Measurements from ENCODE around the gene DCTN4.

DCTN4 gene

DNA sequence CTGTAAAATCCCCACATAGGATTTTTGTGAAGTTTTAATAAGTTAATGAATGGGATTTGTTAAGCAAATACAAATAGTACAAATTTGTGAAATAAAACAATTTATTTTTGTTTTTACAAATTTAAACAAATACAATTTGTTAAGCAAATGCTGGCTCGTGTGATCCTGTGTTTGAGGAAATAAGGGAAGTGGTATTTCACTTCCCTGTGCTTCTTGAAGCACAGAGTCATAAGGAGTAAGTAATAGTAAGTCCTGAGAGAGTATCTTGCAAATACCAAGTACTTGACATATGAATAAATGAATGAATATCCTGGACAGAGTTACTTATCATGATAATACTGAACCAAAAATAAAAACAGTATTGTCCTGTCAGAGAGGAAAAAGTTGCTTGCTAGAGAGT lies 28.8 kb upstream of the DCTN4 start:
- Histone ChIP-seq H3K4me3 (ENCODE audit: low read depth in 1 of 2, low read length in 2 of 2) (no peak overlapping the region), H3K36me3 (ENCODE audit: insufficient read depth, low read length) (no peaks in the 10 kb centered on the region), H3K4me1 (ENCODE audit: insufficient read depth, low read length) (peaks cover 49% of the 10 kb centered on the region), H3K79me2 (ENCODE audit: insufficient read depth, low read length) (peaks cover 74% of the 10 kb centered on the region), H4K20me1 (ENCODE audit: insufficient read depth, low read length) (0 out of 2 replicates have a peak, but pooled peaks cover 4% of the 10 kb centered on the region), H3K4me2 (ENCODE audit: insufficient read depth, low read length) (no peak overlapping the region), H2AFZ (ENCODE audit: low read depth, low read length) (no peak overlapping the region), H3K27me3 (ENCODE audit: insufficient read depth, low read length, poor library complexity) (no peaks in the 10 kb centered on the region), H3K27ac (ENCODE audit: low read length) (no peak overlapping the region), H3K9ac (ENCODE audit: low read depth, low read length) (no peak overlapping the region), H3K9me3 (ENCODE audit: insufficient read depth, low read length, severe bottlenecking) (no peaks in the 10 kb centered on the region)
- DNase-seq: no peak
- ATAC-seq (ENCODE audit: insufficient read depth, low read depth): no peak
- TF ChIP-seq CTCF (IDR thresholded peaks at IDR 0.05; ENCODE audit: borderline replicate concordance, extremely low read depth, low read length, poor library complexity, severe bottlenecking) (no peak), EZH2 (IDR thresholded peaks at IDR 0.05; ENCODE audit: borderline replicate concordance, low read depth, low read length, severe bottlenecking) (no peak)

- ATAC-seq (ENCODE audit: insufficient read depth, low read depth): no peak
- no peaks in the 10 kb centered on the region for H3K9me3 ChIP-seq (ENCODE audit: insufficient read depth, low read length, severe bottlenecking)
Observed at GRCh38 chr5:150786876-150787275, 28.1 kb upstream of the DCTN4 start.

GRCh38 chr5:150785950-150786349 lies 27.1 kb upstream of the DCTN4 start:
- TF ChIP-seq CTCF (IDR thresholded peaks at IDR 0.05; ENCODE audit: borderline replicate concordance, extremely low read depth, low read length, poor library complexity, severe bottlenecking) (no peak), EZH2 (IDR thresholded peaks at IDR 0.05; ENCODE audit: borderline replicate concordance, low read depth, low read length, severe bottlenecking) (no peak)

More at GRCh38 chr5:150786876-150787275, 28.1 kb upstream of the DCTN4 start:
- H3K27me3 ChIP-seq (ENCODE audit: insufficient read depth, low read length, poor library complexity): no peaks in the 10 kb centered on the region
- no peak overlapping the region for H3K27ac ChIP-seq (ENCODE audit: low read length)
- no peaks in the 10 kb centered on the region; the same call in 1 of the 2 replicates for H3K36me3 ChIP-seq (ENCODE audit: insufficient read depth, low read length)
- H4K20me1 ChIP-seq (ENCODE audit: insufficient read depth, low read length): 0 out of 2 replicates have a peak, but pooled peaks cover 4% of the 10 kb centered on the region
- TF ChIP-seq EZH2 (IDR thresholded peaks at IDR 0.05; ENCODE audit: borderline replicate concordance, low read depth, low read length, severe bottlenecking): no peak
- no peak for TF ChIP-seq CTCF (IDR thresholded peaks at IDR 0.05; ENCODE audit: borderline replicate concordance, extremely low read depth, low read length, poor library complexity, severe bottlenecking)
- H3K4me3 ChIP-seq (ENCODE audit: low read depth in 1 of 2, low read length in 2 of 2): no peak overlapping the region
- no peak overlapping the region for H2AFZ ChIP-seq (ENCODE audit: low read depth, low read length)
- H3K9ac ChIP-seq (ENCODE audit: low read depth, low read length): no peak overlapping the region
- DNase-seq: no peak
- peaks cover 56% of the 10 kb centered on the region for H3K4me1 ChIP-seq (ENCODE audit: insufficient read depth, low read length)
- no peak overlapping the region for H3K4me2 ChIP-seq (ENCODE audit: insufficient read depth, low read length)
- H3K79me2 ChIP-seq (ENCODE audit: insufficient read depth, low read length): peaks cover 74% of the 10 kb centered on the region

More at GRCh38 chr5:150785950-150786349, 27.1 kb upstream of the DCTN4 start:
- H4K20me1 ChIP-seq (ENCODE audit: insufficient read depth, low read length): 0 out of 2 replicates have a peak, but pooled peaks cover 4% of the 10 kb centered on the region
- peaks cover 66% of the 10 kb centered on the region for H3K4me1 ChIP-seq (ENCODE audit: insufficient read depth, low read length)
- no peaks in the 10 kb centered on the region for H3K27me3 ChIP-seq (ENCODE audit: insufficient read depth, low read length, poor library complexity)
- ATAC-seq (ENCODE audit: insufficient read depth, low read depth) (no peak), DNase-seq (no peak)
- H3K4me3 ChIP-seq (ENCODE audit: low read depth in 1 of 2, low read length in 2 of 2): no peak overlapping the region
- peaks cover 4% of the 10 kb centered on the region; the same call in 1 of the 2 replicates for H3K36me3 ChIP-seq (ENCODE audit: insufficient read depth, low read length)
- no peak overlapping the region for H3K4me2 ChIP-seq (ENCODE audit: insufficient read depth, low read length)
- H2AFZ ChIP-seq (ENCODE audit: low read depth, low read length): no peak overlapping the region
- no peak overlapping the region for H3K9ac ChIP-seq (ENCODE audit: low read depth, low read length)
- no peaks in the 10 kb centered on the region for H3K9me3 ChIP-seq (ENCODE audit: insufficient read depth, low read length, severe bottlenecking)
- peaks cover 75% of the 10 kb centered on the region for H3K79me2 ChIP-seq (ENCODE audit: insufficient read depth, low read length)
- no peak overlapping the region for H3K27ac ChIP-seq (ENCODE audit: low read length)

Measured in DND-41 (cell line).